Measurements from ENCODE around the gene TMEM190. TPM values are rescaled to one million over a fixed set of nuclear protein-coding genes. Genes with fewer than 3 reads are reported as not detected.

TMEM190 gene
- total and polyA plus RNA-seq, 2 donors (not counting 3 experiments of a cell fraction or from before 2014, with no cell fraction given), result not detected

DNA sequence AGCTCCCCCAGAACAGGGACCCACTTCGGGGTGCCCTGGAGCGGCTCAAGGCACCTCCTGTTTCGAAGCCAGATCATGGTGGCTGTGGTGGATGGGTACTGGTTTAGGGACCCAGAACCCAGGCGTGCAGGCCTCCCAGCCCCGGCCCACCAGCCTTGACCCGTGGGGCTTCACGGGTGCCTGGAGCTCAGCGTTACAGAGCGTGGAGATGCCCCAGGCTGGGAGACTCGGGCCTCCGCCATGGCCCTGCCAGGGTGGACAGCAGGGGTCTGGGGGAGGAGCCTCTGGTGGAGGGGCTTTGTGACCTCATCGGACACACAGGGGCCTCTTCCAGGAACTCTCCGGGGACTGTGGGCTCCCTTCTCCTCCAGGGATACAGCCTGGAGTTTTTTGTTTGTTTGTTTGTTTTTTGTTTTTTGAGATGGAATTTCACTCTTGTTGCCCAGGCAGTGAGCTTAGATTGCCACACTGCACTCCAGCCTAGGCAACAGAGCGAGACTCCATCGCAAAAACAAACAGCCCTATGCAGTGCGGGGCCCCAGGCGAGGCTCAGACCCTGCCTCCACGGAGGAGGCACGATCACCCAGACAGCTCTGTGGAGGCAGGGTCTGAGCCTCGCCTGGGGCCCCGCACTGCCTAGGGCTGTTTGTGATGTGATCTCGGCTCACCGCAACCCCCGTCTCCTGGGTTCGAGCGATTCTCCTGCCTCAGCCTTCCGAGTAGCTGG is 13.5 kb upstream of the TMEM190 start, which contains the start of gene GARIN5B:
Gene GARIN5B (minus strand): TSS at position 271 of the 727 bp plus-strand sequence. CDS start 194 bp downstream, at position 77.
- dilution Hi-C loops (cut with MboI; ENCODE audit: extremely low pct_ligation_motif_present, low sequenced_read_pairs) (no loop called here), intact Hi-C loops (cut with micrococcal nuclease) (no loop called here)
- Histone ChIP-seq H3K4me1 (ENCODE audit: control insufficient read depth, extremely low read depth, insufficient read depth, low read length) (no peaks in the 10 kb centered on the region), H3K36me3 (ENCODE audit: control insufficient read depth in 2 of 2, extremely low read depth in 1 of 2, insufficient read depth in 2 of 2, low read length in 2 of 2) (no peaks in the 10 kb centered on the region), H3K79me2 (ENCODE audit: control insufficient read depth, insufficient read depth, low read length) (no peaks in the 10 kb centered on the region), H3K27ac (ENCODE audit: insufficient read depth, low read depth, low read length) (no peak within 1 kb of the TSS), H3K9me3 (replicated peaks; ENCODE audit: control insufficient read depth, insufficient read depth, low read length) (no peaks in the 10 kb centered on the region), H3K9ac (replicated peaks; ENCODE audit: extremely low read depth, insufficient read depth, low read length) (no peak within 1 kb of the TSS), H3K27me3 (ENCODE audit: control insufficient read depth in 2 of 2, insufficient read depth in 2 of 2, low read length in 2 of 2) (no peaks in the 10 kb centered on the region), H4K20me1 (replicated peaks; ENCODE audit: control insufficient read depth, extremely low read depth, insufficient read depth, low read length) (no peaks in the 10 kb centered on the region), H3K4me3 (replicated peaks in 1 of 3; ENCODE audit: insufficient read depth in 1 of 3, low read depth in 1 of 3, low read length in 3 of 3) (no peak within 1 kb of the TSS), H2AFZ (ENCODE audit: low read depth, low read length) (no peak within 1 kb of the TSS), H3K9me1 (replicated peaks; ENCODE audit: control insufficient read depth, extremely low read depth, insufficient read depth, low read length) (no peaks in the 10 kb centered on the region), H3K4me2 (ENCODE audit: insufficient read depth, low read length) (no peak within 1 kb of the TSS)
- TF ChIP-seq GATA2 (IDR thresholded peaks at IDR 0.05; ENCODE audit: insufficient read depth, insufficient read length, low read depth, low read length) (no peak), POLR2A (IDR thresholded peaks at IDR 0.05; ENCODE audit: low read depth, low read length) (no peak), JUN (IDR thresholded peaks at IDR 0.05; ENCODE audit: borderline replicate concordance, insufficient read depth, insufficient read length, low read depth) (no peak), MYC (IDR thresholded peaks at IDR 0.05; ENCODE audit: low read depth, low read length) (no peak), EZH2 (IDR thresholded peaks at IDR 0.05; ENCODE audit: borderline replicate concordance, low read depth, low read length, severe bottlenecking) (no peak), FOS (IDR thresholded peaks at IDR 0.05; ENCODE audit: borderline replicate concordance, insufficient read depth, low read length) (no peak), POLR2AphosphoS5 (IDR thresholded peaks at IDR 0.05; ENCODE audit: insufficient read depth, low read depth, low read length) (no peak)
- TF ChIP-seq, protein P1, sequence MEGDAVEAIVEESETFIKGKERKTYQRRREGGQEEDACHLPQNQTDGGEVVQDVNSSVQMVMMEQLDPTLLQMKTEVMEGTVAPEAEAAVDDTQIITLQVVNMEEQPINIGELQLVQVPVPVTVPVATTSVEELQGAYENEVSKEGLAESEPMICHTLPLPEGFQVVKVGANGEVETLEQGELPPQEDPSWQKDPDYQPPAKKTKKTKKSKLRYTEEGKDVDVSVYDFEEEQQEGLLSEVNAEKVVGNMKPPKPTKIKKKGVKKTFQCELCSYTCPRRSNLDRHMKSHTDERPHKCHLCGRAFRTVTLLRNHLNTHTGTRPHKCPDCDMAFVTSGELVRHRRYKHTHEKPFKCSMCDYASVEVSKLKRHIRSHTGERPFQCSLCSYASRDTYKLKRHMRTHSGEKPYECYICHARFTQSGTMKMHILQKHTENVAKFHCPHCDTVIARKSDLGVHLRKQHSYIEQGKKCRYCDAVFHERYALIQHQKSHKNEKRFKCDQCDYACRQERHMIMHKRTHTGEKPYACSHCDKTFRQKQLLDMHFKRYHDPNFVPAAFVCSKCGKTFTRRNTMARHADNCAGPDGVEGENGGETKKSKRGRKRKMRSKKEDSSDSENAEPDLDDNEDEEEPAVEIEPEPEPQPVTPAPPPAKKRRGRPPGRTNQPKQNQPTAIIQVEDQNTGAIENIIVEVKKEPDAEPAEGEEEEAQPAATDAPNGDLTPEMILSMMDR (IDR thresholded peaks at IDR 0.05; ENCODE audit: extremely low read depth in 1 of 2, insufficient read depth in 1 of 2, low read depth in 1 of 2, low read length in 2 of 2), result no peak
- TF ChIP-seq, protein P2, sequence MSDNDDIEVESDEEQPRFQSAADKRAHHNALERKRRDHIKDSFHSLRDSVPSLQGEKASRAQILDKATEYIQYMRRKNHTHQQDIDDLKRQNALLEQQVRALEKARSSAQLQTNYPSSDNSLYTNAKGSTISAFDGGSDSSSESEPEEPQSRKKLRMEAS (IDR thresholded peaks at IDR 0.05; ENCODE audit: insufficient read depth, insufficient read length), result no peak
- FAIRE-seq, result no peak
- no TSS peak for BruUV-seq (replicated peaks)
- POLR2A ChIA-PET, result no interaction called here
- CTCF ChIA-PET, result no interaction called here
- DNase-seq (ENCODE audit: low read depth, low spot score), result no peak

All from endothelial cell of umbilical vein (primary cell).